HepG2 (cell line): ENCODE results near the gene LEFTY2.

Source experiments
- BCL3 ChIP-seq: sonication (generic); formaldehyde crosslinking; IDR thresholded peaks from 2 replicates; pipeline ENCODE4 v1.5.1; 2020; ENCODE audit warnings: mild to moderate bottlenecking, missing genetic modification reagents, moderate library complexity
- DDIT3 ChIP-seq: sonication (generic); formaldehyde crosslinking; IDR thresholded peaks from 2 replicates; pipeline ENCODE4 v1.4.0; 2020; ENCODE audit warnings: mild to moderate bottlenecking, missing genetic modification reagents
- MXI1 ChIP-seq: IDR thresholded peaks from 3 replicates; pipeline ENCODE4 v1.6.1; 2012; ENCODE audit warnings: low read depth, low read length, inconsistent platforms, borderline replicate concordance
- NKX3-1 ChIP-seq: sonication (generic); formaldehyde crosslinking; IDR thresholded peaks from 2 replicates; pipeline ENCODE4 v1.5.0; 2020; ENCODE audit warnings: missing genetic modification reagents
- RFX5 ChIP-seq: IDR thresholded peaks from 2 replicates; pipeline ENCODE4 v1.6.1; 2011; ENCODE audit warnings: low read depth, low read length, improper control_type of control experiment
- TSC22D2 ChIP-seq: sonication (generic); formaldehyde crosslinking; IDR thresholded peaks from 2 replicates; pipeline ENCODE4 v1.5.1; 2020; ENCODE audit warnings: missing genetic modification reagents, mild to moderate bottlenecking, borderline replicate concordance
- USF2 ChIP-seq, 2 experiments: sonication (generic) in 1 of 2; formaldehyde crosslinking in 1 of 2; IDR thresholded peaks; 2 replicates each; pipeline versions ENCODE4 v1.5.1 to v1.6.1; 2011 to 2020; ENCODE audit warnings: borderline replicate concordance in 1 of 2, low read depth in 1 of 2, low read length in 1 of 2, mild to moderate bottlenecking in 1 of 2, missing genetic modification reagents in 1 of 2, moderate library complexity in 1 of 2
- ZNF253 ChIP-seq: sonication (generic); formaldehyde crosslinking; IDR thresholded peaks from 2 replicates; pipeline ENCODE4 v1.8.0; 2022; ENCODE audit warnings: mild to moderate bottlenecking, missing genetic modification reagents, borderline replicate concordance

GRCh38 chr1:225940385-225941151 lies 452 bp downstream of the LEFTY2 start:
- TF ChIP-seq TSC22D2 (CRISPR knock-in tag) (no peak), USF2 (IDR thresholded peaks at IDR 0.05; ENCODE audit: low read depth, low read length) (no peak), USF2 (CRISPR knock-in tag; IDR thresholded peaks at IDR 0.05; ENCODE audit: borderline replicate concordance) (no peak), NKX3-1 (CRISPR knock-in tag) (no peak), MXI1 (no peak), BCL3 (no peak), RFX5 (no peak), DDIT3 (CRISPR knock-in tag) (no peak), ZNF253 (CRISPR knock-in tag) (no peak)
